ENCODE measurements around the gene OR6C4.
"Not testable (repeated sequence)": the region's sequence is repeated elsewhere in the genome, so short reads cannot be mapped to it uniquely, and the experiment has no call there.

OR6C4 gene

DNA sequence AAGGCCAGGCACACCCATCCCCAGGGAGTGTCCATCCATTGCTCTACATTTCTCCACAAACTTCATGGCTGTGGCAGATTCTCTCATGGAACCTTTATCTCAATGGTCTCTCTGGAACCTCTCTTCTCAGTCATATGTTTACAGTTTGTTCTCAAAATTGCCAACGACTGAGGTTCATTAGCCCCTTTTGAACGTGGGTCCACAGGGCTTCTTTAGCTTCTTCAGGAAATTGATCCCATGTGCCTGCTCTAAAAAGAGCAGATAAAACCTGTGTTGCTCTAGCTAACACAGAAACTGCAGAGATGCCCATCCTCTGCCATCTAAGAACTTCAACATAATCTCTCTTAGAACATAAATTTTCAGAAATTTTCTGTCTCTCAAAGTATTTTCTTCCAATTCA, at the start of gene OR6C4:
Gene OR6C4, plus strand, starts transcription at position 301 of the 400 bp plus-strand sequence. CDS start 1,625 bp downstream, outside the sequence.
- DNase-seq: no peak

DNA sequence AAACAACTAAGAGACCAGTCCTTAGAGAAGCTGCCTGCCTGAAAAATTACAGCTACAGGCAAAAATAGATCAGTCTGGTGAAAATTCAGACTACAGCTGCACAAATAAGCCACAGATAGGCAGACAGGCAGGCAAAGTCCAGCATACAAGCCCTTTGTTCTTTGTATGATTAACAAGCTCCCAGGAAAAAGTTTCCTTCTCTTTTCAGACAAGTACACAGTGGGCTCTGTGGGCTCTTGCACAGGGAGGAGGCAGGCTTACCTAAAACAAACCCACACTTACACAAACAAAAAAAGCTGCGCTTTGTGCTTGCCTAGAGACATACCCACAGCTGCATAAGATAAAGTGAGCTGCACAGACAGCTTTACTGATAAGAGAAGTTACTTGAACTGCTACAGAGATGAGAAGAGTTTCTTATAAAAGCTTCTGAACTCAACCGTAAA, 49.6 kb upstream of the OR6C4 start:
- no peak for DNase-seq

DNA sequence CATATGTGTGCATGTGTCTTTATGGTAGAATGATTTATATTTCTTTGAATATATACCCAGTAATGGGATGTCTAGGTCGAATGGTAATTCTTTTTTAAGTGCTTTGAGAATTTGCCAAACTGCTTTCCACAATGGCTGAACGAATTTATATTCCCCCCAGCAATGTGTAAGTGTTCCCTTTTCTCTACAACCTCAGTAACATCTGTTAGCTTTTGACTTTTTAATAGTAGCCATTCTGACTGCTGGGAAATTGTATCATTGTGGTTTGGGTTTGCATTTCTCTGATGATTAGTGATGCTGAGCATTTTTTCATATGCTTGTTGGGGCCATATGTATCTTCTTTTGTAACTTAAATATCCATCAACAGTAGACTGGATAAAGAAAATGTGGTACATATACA, 47.8 kb upstream of the OR6C4 start:
- no peak for DNase-seq

DNA sequence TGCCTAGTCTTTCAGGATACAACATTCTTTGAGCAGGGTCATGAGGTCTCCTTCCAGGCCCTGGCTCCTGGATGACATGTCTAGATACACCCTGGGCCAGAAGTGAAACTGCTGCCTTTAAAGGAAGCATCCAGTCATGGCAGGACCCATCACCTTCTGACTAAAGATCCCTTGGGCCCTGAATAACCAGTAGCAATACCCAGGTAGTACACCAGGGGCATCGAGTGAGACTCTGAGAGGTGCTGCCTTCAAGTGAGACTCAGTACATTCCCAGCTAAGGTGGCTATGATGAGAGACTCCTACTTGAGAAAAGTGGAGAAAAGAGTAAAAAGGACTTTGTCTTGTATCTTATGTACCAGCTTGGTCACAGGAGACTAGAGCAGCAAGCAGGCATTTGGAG, 33.7 kb upstream of the OR6C4 start:
- no peak for DNase-seq

DNA sequence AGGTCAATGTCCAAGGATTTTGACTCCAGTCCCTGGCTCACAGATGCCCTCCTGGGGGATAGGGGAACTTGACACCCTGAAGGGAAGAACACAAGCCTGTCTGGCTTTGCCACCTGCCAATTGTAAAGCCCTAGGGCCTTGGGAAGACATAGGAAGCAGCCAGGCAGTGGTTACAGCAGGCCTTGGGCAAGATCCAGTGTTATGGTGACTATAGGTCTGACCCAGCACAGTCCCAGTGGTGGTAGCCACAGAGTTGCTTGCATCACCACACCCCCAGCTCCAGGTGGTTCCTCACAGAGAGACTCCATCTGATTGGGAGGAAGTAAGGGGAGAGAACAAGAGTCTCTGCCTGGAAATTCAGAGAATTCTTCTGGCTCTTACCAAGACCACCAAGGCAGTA, 33.0 kb upstream of the OR6C4 start:
- no peak for DNase-seq

DNA sequence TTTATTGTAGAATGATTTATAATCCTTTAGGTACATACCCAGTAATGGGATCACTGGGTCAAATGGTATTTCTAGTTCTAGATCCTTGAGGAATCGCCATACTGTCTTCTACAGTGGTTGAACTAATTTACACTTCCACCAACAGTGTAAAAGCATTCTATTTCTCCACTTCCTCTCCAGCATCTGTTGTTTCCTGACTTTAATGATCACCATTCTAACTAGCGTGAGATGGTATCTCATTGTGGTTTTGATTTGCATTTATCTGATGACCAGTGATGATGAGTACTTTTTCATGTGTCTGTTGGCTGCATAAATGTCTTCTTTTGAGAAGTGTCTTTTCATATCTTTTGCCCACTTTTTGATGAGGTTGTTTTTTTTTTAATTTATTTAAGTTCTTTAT, 1.2 kb upstream of the OR6C4 start:
- DNase-seq: not testable (repeated sequence)

DNA sequence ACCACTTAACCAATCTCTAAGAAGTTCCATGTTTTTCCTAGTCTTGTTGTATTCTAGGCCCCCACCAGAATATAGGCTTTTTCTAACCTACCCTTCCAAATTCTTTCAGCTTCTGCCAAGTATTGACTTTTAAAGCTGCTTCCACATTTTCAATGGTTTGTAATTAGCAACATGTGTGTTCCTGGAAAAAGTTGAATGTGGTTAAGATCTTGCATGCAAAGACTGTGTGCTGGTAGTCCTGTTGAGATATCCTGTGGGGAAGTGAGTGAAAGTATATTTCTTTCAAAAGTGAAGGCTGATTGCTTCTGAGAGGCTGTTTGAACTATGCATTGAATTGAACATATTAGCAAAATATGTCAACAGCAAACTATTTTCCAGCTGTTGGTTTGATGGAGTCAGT, 646 bp upstream of the OR6C4 start:
- no peak for DNase-seq

DNA sequence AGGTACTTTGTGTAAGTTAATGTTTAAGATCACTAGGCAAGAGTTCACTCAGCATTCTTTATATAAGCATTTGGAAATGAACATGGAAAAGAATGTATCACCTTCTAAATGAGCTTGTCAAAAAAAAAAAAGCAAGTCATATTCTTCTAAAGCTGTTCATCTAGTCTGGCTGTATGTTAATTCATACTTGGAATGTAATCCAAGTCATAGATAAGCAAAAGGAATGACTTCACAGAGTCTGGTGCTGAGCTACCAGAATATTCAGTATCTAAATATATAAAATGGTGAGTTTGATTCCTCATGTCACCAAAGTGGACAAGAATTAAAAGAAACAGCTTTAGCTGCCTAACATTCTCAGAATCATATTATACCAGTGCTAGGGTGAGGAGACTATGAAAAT, 4.9 kb downstream of the OR6C4 start:
- no peak for DNase-seq

DNA sequence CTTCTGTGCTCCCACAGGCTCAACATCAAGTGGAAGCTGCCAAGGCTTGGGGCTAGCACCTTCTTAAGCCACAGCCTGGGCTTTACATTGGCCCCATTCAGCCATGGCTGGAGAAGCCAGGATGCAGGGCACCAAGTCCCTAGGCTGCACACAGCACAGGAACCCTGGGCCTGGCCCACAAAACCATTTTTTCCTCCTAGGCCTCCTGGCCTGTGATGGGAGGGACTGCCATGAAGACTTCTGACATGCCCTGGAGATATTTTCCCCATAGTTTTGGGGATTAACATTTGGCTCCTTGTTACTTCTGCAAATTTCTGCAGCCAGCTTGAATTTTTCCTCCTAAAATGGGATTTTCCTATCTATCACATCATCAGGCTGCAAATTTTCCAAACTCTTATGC, 20.7 kb downstream of the OR6C4 start:
- DNase-seq: not testable (repeated sequence)

DNA sequence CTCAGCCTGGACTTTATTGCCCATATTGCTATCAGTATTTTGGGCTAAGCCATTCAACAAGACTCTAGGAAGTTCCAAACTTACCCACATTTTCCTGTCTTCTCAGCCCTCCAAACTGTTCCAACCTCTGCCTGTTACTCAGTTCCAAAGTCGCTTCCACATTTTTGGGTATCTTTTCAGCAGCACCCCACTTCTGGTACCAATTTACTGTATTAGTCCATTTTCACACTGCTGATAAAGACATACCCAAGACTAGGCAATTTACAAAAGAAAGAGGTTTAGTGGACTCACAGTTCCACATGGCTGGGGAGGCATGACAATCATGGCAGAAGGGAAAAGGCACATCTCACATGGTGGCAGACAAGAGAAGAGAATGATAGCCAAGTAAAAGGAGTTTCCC, 21.3 kb downstream of the OR6C4 start:
- DNase-seq: not testable (repeated sequence)

DNA sequence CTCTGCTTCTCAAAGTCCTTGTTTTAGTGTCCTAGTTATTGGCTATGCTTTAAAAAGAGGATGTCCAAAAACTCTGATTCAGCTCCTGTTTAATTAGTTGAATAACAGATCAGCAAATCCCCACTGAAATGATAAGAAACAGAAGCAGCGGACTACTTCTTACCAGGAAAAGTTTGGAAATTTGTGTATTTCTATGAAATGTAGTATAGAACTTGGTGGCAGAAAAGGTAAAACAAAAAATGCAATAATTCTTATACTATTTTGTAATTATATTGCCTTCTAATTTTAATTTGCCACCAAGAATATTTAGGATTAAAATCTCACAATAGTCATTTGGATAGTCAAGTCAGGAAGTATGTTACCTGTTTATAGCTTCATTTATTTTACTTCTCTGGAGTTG, 22.8 kb downstream of the OR6C4 start, which contains the start of gene OR2AP1:
Gene OR2AP1, plus strand, starts transcription at position 301 of the 400 bp plus-strand sequence. CDS start 1,947 bp downstream, outside the sequence.
- no peak for DNase-seq

DNA sequence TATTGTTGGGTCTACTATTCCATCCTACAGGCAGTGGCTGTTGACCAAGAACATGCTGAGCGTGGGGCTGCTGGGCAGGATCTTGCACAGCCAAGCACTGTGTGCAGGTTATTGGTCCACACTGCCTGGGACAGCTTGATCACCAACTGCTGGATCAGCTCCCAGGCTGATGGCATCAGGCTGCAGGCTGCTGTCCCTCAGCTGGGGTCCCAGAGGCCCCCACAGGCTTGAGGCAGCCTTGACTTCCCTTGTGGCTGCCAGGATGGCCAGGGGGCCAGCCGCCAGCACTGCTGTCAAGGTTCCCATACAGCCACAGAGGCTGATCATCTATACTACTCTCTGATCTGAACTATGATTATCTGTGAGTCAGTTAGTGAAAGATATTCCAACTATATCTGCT, 32.7 kb downstream of the OR6C4 start:
- DNase-seq: no peak

DNA sequence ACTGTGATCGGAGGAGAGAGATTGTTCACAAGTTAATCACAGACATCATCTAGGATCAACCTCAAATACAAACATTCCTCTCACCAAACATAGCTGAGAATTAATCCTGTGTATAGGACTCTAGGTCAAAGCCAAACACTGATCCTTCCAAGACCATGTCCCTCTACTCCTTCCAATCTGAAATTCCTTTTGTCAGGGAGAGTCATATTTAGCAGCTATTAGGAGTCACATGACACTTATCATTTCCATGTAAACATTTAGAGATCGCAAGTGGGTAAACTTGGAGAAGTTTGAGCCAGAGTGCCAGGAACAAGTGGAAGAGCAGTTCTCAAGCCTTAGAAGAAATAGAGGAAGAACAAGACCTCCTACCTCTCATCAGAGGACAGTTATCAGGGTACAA, 36.4 kb downstream of the OR6C4 start:
- no peak for DNase-seq

DNA sequence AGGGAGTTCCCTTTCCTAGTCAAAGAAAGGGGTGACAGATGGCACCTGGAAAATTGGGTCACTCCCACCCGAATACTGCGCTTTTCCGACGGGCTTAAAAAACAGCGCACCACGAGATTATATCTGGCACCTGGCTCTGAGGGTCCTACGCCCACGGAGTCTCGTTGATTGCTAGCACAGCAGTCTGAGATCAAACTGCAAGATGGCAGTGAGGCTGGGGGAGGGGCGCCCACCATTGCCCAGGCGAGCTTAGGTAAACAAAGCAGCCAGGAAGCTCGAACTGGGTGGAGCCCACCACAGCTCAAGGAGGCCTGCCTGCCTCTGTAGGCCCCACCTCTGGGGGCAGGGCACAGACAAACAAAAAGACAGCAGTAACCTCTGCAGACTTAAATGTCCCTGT, 40.8 kb downstream of the OR6C4 start:
- DNase-seq: not testable (repeated sequence)

All from NCI-H1105 (cell line).